ENCODE results near the gene RNPEPL1.

Gene RNPEPL1

DNA sequence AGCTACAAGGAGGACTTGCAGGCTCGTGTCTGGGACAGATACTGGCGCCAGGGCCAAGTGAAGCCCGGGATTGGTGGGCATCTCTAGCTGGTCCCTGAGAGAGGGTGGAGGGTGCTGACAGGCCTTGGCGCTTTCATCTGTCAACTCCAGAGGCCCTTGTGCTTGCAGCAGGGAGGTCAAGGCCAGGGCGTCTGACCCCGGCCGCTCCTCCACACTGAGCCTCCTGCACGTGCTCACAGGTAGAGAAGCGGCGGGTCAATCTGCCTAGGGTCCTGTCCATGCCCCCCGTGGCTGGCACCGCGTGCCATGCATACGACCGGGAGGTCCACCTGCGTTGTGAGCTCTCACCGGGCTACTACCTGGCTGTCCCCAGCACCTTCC is 27.8 kb downstream of the RNPEPL1 start:
- Histone ChIP-seq H3K9me3 (ENCODE audit: control extremely low read depth in 1 of 5, control insufficient read depth in 4 of 5, insufficient read depth in 2 of 5, low read depth in 1 of 5, low read length in 4 of 5) (no peaks in the 10 kb centered on the region), H3K27ac (ENCODE audit: insufficient read depth in 1 of 2, low read depth in 1 of 2, low read length in 2 of 2, poor library complexity in 1 of 2, severe bottlenecking in 2 of 2) (no peak overlapping the region), H3K27me3 (replicated peaks in 2 of 5; ENCODE audit: control insufficient read depth in 4 of 5, insufficient read depth in 5 of 5, low read length in 4 of 5) (no peaks in the 10 kb centered on the region), H3K4me3 (ENCODE audit: control insufficient read depth in 1 of 7, extremely low read depth in 1 of 7, insufficient read depth in 4 of 7, low read depth in 2 of 7, low read length in 6 of 7) (no peak overlapping the region), H3K36me3 (ENCODE audit: control insufficient read depth in 4 of 4, insufficient read depth in 4 of 4, low read length in 3 of 4) (peaks cover 6 to 59% (median 28%) of the 10 kb centered on the region in 4 experiments), H3K4me1 (ENCODE audit: control extremely low read depth in 1 of 4, control insufficient read depth in 4 of 4, insufficient read depth in 4 of 4, low read length in 3 of 4) (no peaks in the 10 kb centered on the region)
- POLR2A ChIA-PET = no interaction called here
- no peak for DNase-seq
- WGBS (ENCODE audit: insufficient coverage) = 97% methylated on average over 17 of the region's 17 CpGs
- CTCF ChIA-PET = interaction anchor here (1.4 kb wide), 1 partner anchor 20 kb away, joined by 3 read pairs; no protein-coding TSS in a partner anchor

DNA sequence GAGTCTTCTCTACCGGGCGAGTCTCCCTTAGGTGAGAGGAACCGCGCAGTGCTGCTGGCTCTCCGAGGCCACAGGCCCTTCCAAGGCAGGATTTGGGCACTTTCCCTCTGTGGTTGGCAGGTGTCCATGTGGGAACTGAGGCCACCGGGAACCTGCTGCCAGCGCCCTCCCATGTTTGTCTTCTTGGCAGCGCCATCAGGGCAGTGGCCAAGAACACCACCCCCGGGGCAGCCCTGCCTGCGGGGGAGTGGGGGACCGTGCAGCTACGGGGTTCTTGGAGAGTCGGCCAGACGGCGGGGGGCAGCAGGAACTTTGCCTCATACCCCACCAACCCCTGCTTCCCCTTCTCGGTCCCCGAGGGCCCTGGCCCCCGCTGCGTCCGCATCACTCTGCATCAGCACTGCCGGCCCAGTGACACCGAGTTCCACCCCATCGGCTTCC is 28.2 kb downstream of the RNPEPL1 start:
- no peaks in the 10 kb centered on the region for H3K9me3 ChIP-seq (ENCODE audit: control extremely low read depth in 1 of 5, control insufficient read depth in 4 of 5, insufficient read depth in 2 of 5, low read depth in 1 of 5, low read length in 4 of 5)
- H3K36me3 ChIP-seq (ENCODE audit: control insufficient read depth in 4 of 4, insufficient read depth in 4 of 4, low read length in 3 of 4) = peaks cover 6 to 58% (median 26%) of the 10 kb centered on the region in 4 experiments
- DNase-seq = no peak
- H3K4me3 ChIP-seq (ENCODE audit: control insufficient read depth in 1 of 7, extremely low read depth in 1 of 7, insufficient read depth in 4 of 7, low read depth in 2 of 7, low read length in 6 of 7) = no peak overlapping the region
- no peak overlapping the region for H3K27ac ChIP-seq (ENCODE audit: insufficient read depth in 1 of 2, low read depth in 1 of 2, low read length in 2 of 2, poor library complexity in 1 of 2, severe bottlenecking in 2 of 2)
- H3K4me1 ChIP-seq (ENCODE audit: control extremely low read depth in 1 of 4, control insufficient read depth in 4 of 4, insufficient read depth in 4 of 4, low read length in 3 of 4) = no peaks in the 10 kb centered on the region
- ChIA-PET POLR2A (no interaction called here), CTCF (interaction anchor here (1.4 kb wide), 1 partner anchor 20 kb away, joined by 3 read pairs; no protein-coding TSS in a partner anchor)
- 95% methylated on average over 16 of the region's 23 CpGs for WGBS (ENCODE audit: insufficient coverage)
- no peaks in the 10 kb centered on the region for H3K27me3 ChIP-seq (replicated peaks in 2 of 5; ENCODE audit: control insufficient read depth in 4 of 5, insufficient read depth in 5 of 5, low read length in 4 of 5)

DNA sequence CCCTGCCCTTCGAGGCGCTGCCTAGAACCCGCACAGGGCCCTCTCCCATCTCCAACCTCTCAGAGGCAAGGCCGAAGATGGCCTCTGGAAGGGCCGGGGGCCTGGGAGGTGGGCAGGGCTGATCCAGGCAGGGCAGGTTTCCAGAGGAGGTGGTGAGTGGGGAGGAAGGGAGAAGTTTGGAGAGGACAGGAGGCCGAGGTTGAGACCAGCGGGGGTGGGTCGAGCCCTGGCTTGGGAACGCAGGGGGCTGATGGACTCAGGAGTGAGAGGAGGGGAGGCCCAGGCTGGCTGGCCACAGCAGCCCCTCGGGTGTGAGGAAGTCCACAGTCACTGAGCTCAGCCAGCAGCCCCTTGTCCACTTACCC is 28.8 kb downstream of the RNPEPL1 start:
- H3K9me3 ChIP-seq (ENCODE audit: control extremely low read depth in 1 of 5, control insufficient read depth in 4 of 5, insufficient read depth in 2 of 5, low read depth in 1 of 5, low read length in 4 of 5) = no peaks in the 10 kb centered on the region
- H3K36me3 ChIP-seq (ENCODE audit: control insufficient read depth in 4 of 4, insufficient read depth in 4 of 4, low read length in 3 of 4) = peaks cover 6 to 57% (median 21%) of the 10 kb centered on the region in 4 experiments
- DNase-seq = no peak
- H3K4me1 ChIP-seq (ENCODE audit: control extremely low read depth in 1 of 4, control insufficient read depth in 4 of 4, insufficient read depth in 4 of 4, low read length in 3 of 4) = no peaks in the 10 kb centered on the region
- no peak overlapping the region for H3K27ac ChIP-seq (ENCODE audit: insufficient read depth in 1 of 2, low read depth in 1 of 2, low read length in 2 of 2, poor library complexity in 1 of 2, severe bottlenecking in 2 of 2)
- WGBS (ENCODE audit: insufficient coverage) = 95% methylated on average over 7 of the region's 10 CpGs
- ChIA-PET CTCF (no interaction called here), POLR2A (no interaction called here)
- no peaks in the 10 kb centered on the region for H3K27me3 ChIP-seq (replicated peaks in 2 of 5; ENCODE audit: control insufficient read depth in 4 of 5, insufficient read depth in 5 of 5, low read length in 4 of 5)
- H3K4me3 ChIP-seq (ENCODE audit: control insufficient read depth in 1 of 7, extremely low read depth in 1 of 7, insufficient read depth in 4 of 7, low read depth in 2 of 7, low read length in 6 of 7) = no peak overlapping the region

DNA sequence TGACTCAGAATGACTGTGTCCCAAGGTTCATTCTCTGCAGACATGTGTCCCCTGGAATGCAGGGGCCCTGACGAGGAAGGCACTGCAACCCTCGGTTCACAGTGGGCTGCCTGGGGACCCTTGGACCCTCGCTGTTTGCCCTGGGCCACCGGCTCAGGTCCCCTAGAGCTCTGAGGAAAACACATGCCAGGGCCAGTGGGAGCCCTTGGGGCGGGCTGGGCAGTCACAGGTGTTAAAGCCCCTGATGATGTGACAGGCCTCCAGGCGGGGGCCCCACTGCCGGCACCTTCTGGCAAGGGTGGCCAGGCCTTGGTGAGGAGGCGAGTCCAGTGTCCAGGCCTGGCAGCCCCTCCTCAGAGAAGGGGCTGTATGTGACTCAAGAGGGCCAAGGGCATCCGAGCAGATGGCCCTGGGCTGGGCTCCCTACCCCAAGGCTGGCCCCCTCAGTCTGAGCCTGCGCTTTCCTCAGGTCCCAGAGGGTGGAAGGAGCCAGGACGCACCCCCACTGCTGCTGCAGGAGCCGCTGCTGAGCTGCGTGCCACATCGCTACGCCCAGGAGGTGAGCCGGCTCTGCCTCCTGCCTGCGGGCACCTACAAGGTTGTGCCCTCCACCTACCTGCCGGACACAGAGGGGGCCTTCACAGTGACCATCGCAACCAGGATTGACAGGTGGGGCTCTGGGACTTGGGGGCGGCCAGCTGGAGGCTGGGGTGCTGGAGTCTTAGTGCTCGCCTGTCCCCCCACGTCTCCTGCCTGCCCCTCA is 29.3 kb downstream of the RNPEPL1 start:
- no peaks in the 10 kb centered on the region for H3K27me3 ChIP-seq (replicated peaks in 2 of 5; ENCODE audit: control insufficient read depth in 4 of 5, insufficient read depth in 5 of 5, low read length in 4 of 5)
- ChIA-PET POLR2A (no interaction called here), CTCF (no interaction called here)
- H3K9me3 ChIP-seq (ENCODE audit: control extremely low read depth in 1 of 5, control insufficient read depth in 4 of 5, insufficient read depth in 2 of 5, low read depth in 1 of 5, low read length in 4 of 5) = no peaks in the 10 kb centered on the region
- no peak overlapping the region for H3K27ac ChIP-seq (ENCODE audit: insufficient read depth in 1 of 2, low read depth in 1 of 2, low read length in 2 of 2, poor library complexity in 1 of 2, severe bottlenecking in 2 of 2)
- no peak for DNase-seq
- H3K4me3 ChIP-seq (ENCODE audit: control insufficient read depth in 1 of 7, extremely low read depth in 1 of 7, insufficient read depth in 4 of 7, low read depth in 2 of 7, low read length in 6 of 7) = no peak overlapping the region
- WGBS (ENCODE audit: insufficient coverage) = 93% methylated on average over 22 of the region's 22 CpGs
- peaks cover 6 to 56% (median 19%) of the 10 kb centered on the region in 4 experiments for H3K36me3 ChIP-seq (ENCODE audit: control insufficient read depth in 4 of 4, insufficient read depth in 4 of 4, low read length in 3 of 4)
- no peaks in the 10 kb centered on the region for H3K4me1 ChIP-seq (ENCODE audit: control extremely low read depth in 1 of 4, control insufficient read depth in 4 of 4, insufficient read depth in 4 of 4, low read length in 3 of 4)

DNA sequence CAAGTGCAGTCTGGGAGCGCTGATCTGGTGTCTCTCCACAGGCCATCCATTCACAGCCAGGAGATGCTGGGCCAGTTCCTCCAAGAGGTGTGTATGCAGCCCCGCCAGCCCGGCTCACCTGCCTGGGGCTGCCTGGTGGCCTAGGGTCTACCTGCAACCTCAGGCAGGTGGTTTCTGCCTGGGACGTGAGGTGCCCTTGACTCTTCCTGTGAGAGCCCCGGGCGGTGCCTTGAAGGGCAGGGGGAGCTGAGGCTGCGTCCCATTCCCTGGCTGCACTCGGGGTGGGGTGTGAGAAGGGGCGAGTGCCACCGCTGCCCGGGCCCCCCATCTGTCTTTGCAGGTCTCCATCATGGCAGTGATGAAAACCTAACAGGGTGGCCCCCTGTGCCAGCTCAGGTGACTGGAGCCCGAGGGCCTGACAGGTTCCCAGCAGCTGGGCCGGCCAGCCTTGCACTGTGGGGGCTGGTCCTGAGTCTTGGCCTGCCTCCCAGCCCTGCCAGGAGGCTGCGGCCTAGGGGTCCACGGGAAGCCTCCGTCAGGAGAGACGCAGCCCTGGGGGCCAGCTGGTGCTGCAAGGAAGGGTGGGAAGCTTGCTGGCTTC is 30.1 kb downstream of the RNPEPL1 start:
- Histone ChIP-seq H3K9me3 (ENCODE audit: control extremely low read depth in 1 of 5, control insufficient read depth in 4 of 5, insufficient read depth in 2 of 5, low read depth in 1 of 5, low read length in 4 of 5) (no peaks in the 10 kb centered on the region), H3K36me3 (ENCODE audit: control insufficient read depth in 4 of 4, insufficient read depth in 4 of 4, low read length in 3 of 4) (peaks cover 6 to 49% (median 16%) of the 10 kb centered on the region in 4 experiments), H3K27me3 (replicated peaks in 2 of 5; ENCODE audit: control insufficient read depth in 4 of 5, insufficient read depth in 5 of 5, low read length in 4 of 5) (no peaks in the 10 kb centered on the region), H3K27ac (ENCODE audit: insufficient read depth in 1 of 2, low read depth in 1 of 2, low read length in 2 of 2, poor library complexity in 1 of 2, severe bottlenecking in 2 of 2) (no peak overlapping the region), H3K4me1 (ENCODE audit: control extremely low read depth in 1 of 4, control insufficient read depth in 4 of 4, insufficient read depth in 4 of 4, low read length in 3 of 4) (no peaks in the 10 kb centered on the region), H3K4me3 (ENCODE audit: control insufficient read depth in 1 of 7, extremely low read depth in 1 of 7, insufficient read depth in 4 of 7, low read depth in 2 of 7, low read length in 6 of 7) (no peak overlapping the region)
- POLR2A ChIA-PET = no interaction called here
- WGBS (ENCODE audit: insufficient coverage) = 98% methylated on average over 11 of the region's 17 CpGs
- no peak for DNase-seq
- CTCF ChIA-PET = no interaction called here

DNA sequence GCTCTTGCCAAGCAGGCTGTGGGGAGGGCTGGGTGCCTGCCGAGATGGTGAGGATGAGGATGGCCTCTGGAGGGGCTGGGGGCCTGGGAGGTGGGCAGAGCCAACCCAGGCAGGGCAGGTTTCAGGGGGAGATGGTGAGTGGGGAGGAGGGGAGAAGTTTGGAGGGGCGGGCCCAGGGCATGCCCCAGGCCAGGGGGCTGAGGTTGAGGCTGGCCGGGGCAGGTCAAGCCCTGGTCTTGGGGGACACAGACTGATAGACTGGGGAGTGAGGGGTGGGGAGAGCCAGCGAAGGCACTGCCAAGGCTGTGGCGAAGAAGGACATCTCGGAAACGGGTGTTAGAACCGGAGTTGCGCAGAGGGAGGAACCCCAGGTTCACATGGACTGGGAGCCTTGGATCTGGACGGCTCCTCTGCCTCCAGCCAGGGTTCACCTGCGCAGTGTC is 30.9 kb downstream of the RNPEPL1 start:
- no peaks in the 10 kb centered on the region for H3K4me1 ChIP-seq (ENCODE audit: control extremely low read depth in 1 of 4, control insufficient read depth in 4 of 4, insufficient read depth in 4 of 4, low read length in 3 of 4)

DNA sequence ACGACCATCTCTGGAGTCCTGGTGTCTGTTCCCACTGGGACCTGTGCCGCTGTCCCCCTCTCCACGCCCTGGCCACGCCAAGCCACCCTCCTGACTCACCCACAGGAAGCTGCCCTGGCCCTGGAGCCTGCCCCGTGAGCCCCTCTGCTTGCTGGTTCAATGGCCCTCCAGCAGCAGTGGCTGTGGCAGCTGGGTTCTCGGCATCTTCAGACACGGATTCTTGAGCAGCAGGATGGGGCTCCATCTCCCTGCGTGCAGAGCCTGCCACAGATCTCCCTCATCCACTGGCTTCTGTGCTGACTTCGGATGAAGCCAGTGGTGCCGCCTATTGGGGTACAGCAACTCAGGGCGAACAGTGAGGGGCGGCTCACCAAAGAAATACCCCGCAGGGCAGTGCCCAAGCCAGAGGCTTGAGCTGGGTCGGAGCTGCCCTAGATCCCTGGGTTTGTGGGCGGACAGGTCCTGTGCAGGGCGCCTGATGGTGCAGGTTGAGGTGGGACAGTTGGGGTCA is 32.2 kb downstream of the RNPEPL1 start:
- Histone ChIP-seq H3K36me3 (ENCODE audit: control insufficient read depth in 4 of 4, insufficient read depth in 4 of 4, low read length in 3 of 4) (peaks cover 6 to 42% (median 11%) of the 10 kb centered on the region in 4 experiments), H3K27ac (ENCODE audit: insufficient read depth in 1 of 2, low read depth in 1 of 2, low read length in 2 of 2, poor library complexity in 1 of 2, severe bottlenecking in 2 of 2) (no peak overlapping the region), H3K4me3 (ENCODE audit: control insufficient read depth in 1 of 7, extremely low read depth in 1 of 7, insufficient read depth in 4 of 7, low read depth in 2 of 7, low read length in 6 of 7) (no peak overlapping the region), H3K9me3 (ENCODE audit: control extremely low read depth in 1 of 5, control insufficient read depth in 4 of 5, insufficient read depth in 2 of 5, low read depth in 1 of 5, low read length in 4 of 5) (no peaks in the 10 kb centered on the region), H3K4me1 (ENCODE audit: control extremely low read depth in 1 of 4, control insufficient read depth in 4 of 4, insufficient read depth in 4 of 4, low read length in 3 of 4) (no peaks in the 10 kb centered on the region), H3K27me3 (replicated peaks in 2 of 5; ENCODE audit: control insufficient read depth in 4 of 5, insufficient read depth in 5 of 5, low read length in 4 of 5) (no peaks in the 10 kb centered on the region)
- ChIA-PET POLR2A (no interaction called here), CTCF (interaction anchor here (1.2 kb wide), 1 partner anchor 14 kb away, joined by 3 read pairs; the partner anchor contains the start of gene CAPN10)
- WGBS (ENCODE audit: insufficient coverage) = 93% methylated on average over 13 of the region's 16 CpGs
- no peak for DNase-seq

More for the DNA sequence above, 30.9 kb downstream of the RNPEPL1 start:
- H3K27me3 ChIP-seq (replicated peaks in 2 of 5; ENCODE audit: control insufficient read depth in 4 of 5, insufficient read depth in 5 of 5, low read length in 4 of 5) = no peaks in the 10 kb centered on the region
- no peak overlapping the region for H3K27ac ChIP-seq (ENCODE audit: insufficient read depth in 1 of 2, low read depth in 1 of 2, low read length in 2 of 2, poor library complexity in 1 of 2, severe bottlenecking in 2 of 2)
- H3K36me3 ChIP-seq (ENCODE audit: control insufficient read depth in 4 of 4, insufficient read depth in 4 of 4, low read length in 3 of 4) = peaks cover 6 to 46% (median 11%) of the 10 kb centered on the region in 4 experiments
- H3K9me3 ChIP-seq (ENCODE audit: control extremely low read depth in 1 of 5, control insufficient read depth in 4 of 5, insufficient read depth in 2 of 5, low read depth in 1 of 5, low read length in 4 of 5) = no peaks in the 10 kb centered on the region
- no peak for DNase-seq
- WGBS (ENCODE audit: insufficient coverage) = 97% methylated on average over 11 of the region's 11 CpGs
- CTCF ChIA-PET = interaction anchor here (1.2 kb wide), 1 partner anchor 12 kb away, joined by 3 read pairs; the partner anchor contains the start of gene CAPN10
- POLR2A ChIA-PET = no interaction called here
- no peak overlapping the region for H3K4me3 ChIP-seq (ENCODE audit: control insufficient read depth in 1 of 7, extremely low read depth in 1 of 7, insufficient read depth in 4 of 7, low read depth in 2 of 7, low read length in 6 of 7)

Data from common myeloid progenitor, CD34-positive (primary cell).